ENCODE measurements around the gene NPC1L1.
"Not testable (repeated sequence)": the region's sequence is repeated elsewhere in the genome, so short reads cannot be mapped to it uniquely, and the experiment has no call there.

The NPC1L1 gene

GRCh38 chr7:44536090-44536489 lies 5.0 kb downstream of the NPC1L1 start:
- DNase-seq = no peak

- DNase-seq = no peak
These were observed 5.6 kb downstream of the NPC1L1 start for GRCh38 chr7:44535348-44536064.

- DNase-seq = peak; percentile 80
These were observed 6.6 kb downstream of the NPC1L1 start for GRCh38 chr7:44534501-44534900.

GRCh38 chr7:44534087-44534486 lies 7.0 kb downstream of the NPC1L1 start:
- DNase-seq = no peak

- DNase-seq = no peak
These were observed 7.7 kb downstream of the NPC1L1 start for GRCh38 chr7:44533301-44534055.

GRCh38 chr7:44531421-44532380 lies 9.4 kb downstream of the NPC1L1 start:
- no peak for DNase-seq

GRCh38 chr7:44530990-44531389 lies 10.1 kb downstream of the NPC1L1 start:
- DNase-seq = no peak

- DNase-seq = no peak
These were observed 16.2 kb downstream of the NPC1L1 start for GRCh38 chr7:44524811-44525388.

- no peak for DNase-seq
These were observed 18.8 kb downstream of the NPC1L1 start for GRCh38 chr7:44522315-44522714.

GRCh38 chr7:44521347-44522095 lies 19.6 kb downstream of the NPC1L1 start:
- DNase-seq = no peak

- DNase-seq = no peak
These were observed 20.6 kb downstream of the NPC1L1 start for GRCh38 chr7:44520574-44520973.

- no peak for DNase-seq
These were observed 21.6 kb downstream of the NPC1L1 start for GRCh38 chr7:44519546-44519945.

- DNase-seq = no peak
These were observed 22.4 kb downstream of the NPC1L1 start for GRCh38 chr7:44518761-44519160.

- no peak for DNase-seq
These were observed 24.0 kb downstream of the NPC1L1 start for GRCh38 chr7:44517175-44517574.

GRCh38 chr7:44515590-44516268 lies 25.4 kb downstream of the NPC1L1 start:
- no peak for DNase-seq

- no peak for DNase-seq
These were observed 28.4 kb downstream of the NPC1L1 start for GRCh38 chr7:44512736-44513135.

GRCh38 chr7:44511863-44512468 lies 29.2 kb downstream of the NPC1L1 start:
- DNase-seq = no peak

GRCh38 chr7:44511236-44511635 lies 29.9 kb downstream of the NPC1L1 start:
- no peak for DNase-seq

- DNase-seq = no peak
These were observed 32.7 kb downstream of the NPC1L1 start for GRCh38 chr7:44508328-44509030.

GRCh38 chr7:44506592-44507288 lies 34.4 kb downstream of the NPC1L1 start:
- DNase-seq = not testable (repeated sequence)

Data from hematopoietic multipotent progenitor cell treated with erythropoietin and hydrocortisone succinate and interleukin-3 and kit ligand, for 6 days (in vitro differentiated cells).